Neural progenitor cell (in vitro differentiated cells): ENCODE measurements around the gene KCNMB2. TPM values are rescaled to one million over a fixed set of nuclear protein-coding genes. Genes with fewer than 3 reads are reported as not detected.

Experiments used
- DNase-seq: peaks from one replicate; pipeline ENCODE4 v3.0.0-alpha.2; 2016; ENCODE audit warnings: low spot score
- H2AFZ ChIP-seq: fragments of 200-600 bp; sonication (generic); replicated peaks from 2 replicates; pipeline ENCODE4 v1.6.1; 2016; ENCODE audit warnings: antibody characterized with exemption
- H3F3A ChIP-seq: fragments of 200-600 bp; sonication (generic); 2 replicates; pipeline ENCODE4 v1.6.1; 2016; ENCODE audit warnings: antibody characterized with exemption, low read depth
- H3K27ac ChIP-seq: fragments of 200-600 bp; sonication (generic); 2 replicates; pipeline ENCODE4 v1.5.1; 2016; ENCODE audit warnings: mild to moderate bottlenecking
- H3K27me3 ChIP-seq: fragments of 200-600 bp; sonication (generic); 2 replicates; pipeline ENCODE4 v1.6.1; 2016; ENCODE audit warnings: mild to moderate bottlenecking, moderate library complexity
- H3K36me3 ChIP-seq: fragments of 200-600 bp; sonication (generic); 2 replicates; pipeline ENCODE4 v1.5.1; 2016
- H3K4me1 ChIP-seq: fragments of 200-600 bp; sonication (generic); 2 replicates; pipeline ENCODE4 v1.6.1; 2016; ENCODE audit warnings: mixed run types
- H3K4me2 ChIP-seq: fragments of 200-600 bp; sonication (generic); 2 replicates; pipeline ENCODE4 v1.6.1; 2016
- H3K4me3 ChIP-seq: fragments of 200-600 bp; sonication (generic); 2 replicates; pipeline ENCODE4 v1.5.1; 2016
- H3K79me2 ChIP-seq: fragments of 200-600 bp; sonication (generic); 2 replicates; pipeline ENCODE4 v1.6.1; 2016; ENCODE audit warnings: low read depth
- H3K9ac ChIP-seq: fragments of 200-600 bp; sonication (generic); 2 replicates; pipeline ENCODE4 v1.6.1; 2016
- H3K9me3 ChIP-seq: fragments of 200-600 bp; sonication (generic); 2 replicates; pipeline ENCODE4 v1.5.1; 2016; ENCODE audit warnings: low read depth
- H4K20me1 ChIP-seq: fragments of 200-600 bp; sonication (generic); 2 replicates; pipeline ENCODE4 v1.6.1; 2016; ENCODE audit warnings: low read depth
- H3K27ac Mint-ChIP-seq: 3 replicates; pipeline ENCODE4 v1.8.0; 2021; ENCODE audit warnings: mixed read lengths
- H3K27me3 Mint-ChIP-seq: 2 replicates; pipeline ENCODE4 v1.8.0; 2022; ENCODE audit warnings: low read depth, mild to moderate bottlenecking, inconsistent platforms, moderate library complexity, mixed read lengths; ENCODE audit not compliant: insufficient read depth
- H3K36me3 Mint-ChIP-seq: 3 replicates; pipeline ENCODE4 v1.8.0; 2021; ENCODE audit warnings: mixed read lengths
- H3K4me1 Mint-ChIP-seq: 3 replicates; pipeline ENCODE4 v1.8.0; 2021; ENCODE audit warnings: mixed read lengths
- H3K4me3 Mint-ChIP-seq: 3 replicates; pipeline ENCODE4 v1.8.0; 2021; ENCODE audit warnings: mild to moderate bottlenecking, moderate library complexity, mixed read lengths
- H3K9me3 Mint-ChIP-seq: 3 replicates; pipeline ENCODE4 v1.8.0; 2020; ENCODE audit warnings: mixed read lengths
- EZH2 ChIP-seq: fragments of 200-600 bp; sonication (generic); IDR thresholded peaks from 2 replicates; pipeline ENCODE4 v1.6.1; 2017; ENCODE audit warnings: antibody characterized with exemption, mild to moderate bottlenecking, moderate library complexity
- EZH2phosphoT487 ChIP-seq: fragments of 200-600 bp; sonication (generic); IDR thresholded peaks from 2 replicates; pipeline ENCODE4 v1.6.1; 2017; ENCODE audit warnings: antibody characterized with exemption
- total RNA-seq: library from RNA; depleted of rRNA; stranded (reverse); fragments of >200 nt; gene quantifications from 2 replicates; pipeline ENCODE4 v1.2.3, GENCODE V29; 2015; ENCODE audit warnings: low replicate concordance
- TF ChIP-seq, protein P1 (sequence below): fragments of 200-600 bp; sonication (generic); IDR thresholded peaks from 2 replicates; pipeline ENCODE4 v1.5.1; 2017; ENCODE audit warnings: antibody characterized with exemption, mild to moderate bottlenecking

KCNMB2 gene
- total RNA-seq, 1 donor from 2014 or later: not detected

DNA sequence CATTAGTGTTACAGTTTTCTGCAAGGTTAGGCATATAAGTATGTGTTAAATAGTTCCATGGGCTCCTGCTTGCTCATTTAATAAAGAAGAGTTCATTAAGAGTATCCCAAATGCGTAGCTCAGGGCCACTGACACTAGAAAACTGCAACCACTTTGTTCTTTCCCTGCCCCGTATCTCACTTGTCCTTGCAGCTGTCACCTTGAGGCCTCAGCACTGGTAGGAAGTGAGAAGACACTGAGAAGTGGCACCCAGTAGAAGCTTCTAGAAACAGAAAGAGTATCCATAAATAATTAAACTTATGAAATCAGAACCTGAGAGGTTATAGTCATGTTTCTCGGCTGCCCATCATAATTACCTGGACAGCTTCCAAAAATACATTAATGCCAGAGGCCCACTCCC, 266.0 kb downstream of the KCNMB2 start:
- H3K9me3 Mint-ChIP-seq: no peaks in the 10 kb centered on the region
- no peaks in the 10 kb centered on the region for H3K79me2 ChIP-seq
- H3K4me2 ChIP-seq: no peak overlapping the region
- no peak overlapping the region for H3K27ac ChIP-seq
- TF ChIP-seq EZH2phosphoT487 (no peak), EZH2 (no peak)
- TF ChIP-seq, protein P1, sequence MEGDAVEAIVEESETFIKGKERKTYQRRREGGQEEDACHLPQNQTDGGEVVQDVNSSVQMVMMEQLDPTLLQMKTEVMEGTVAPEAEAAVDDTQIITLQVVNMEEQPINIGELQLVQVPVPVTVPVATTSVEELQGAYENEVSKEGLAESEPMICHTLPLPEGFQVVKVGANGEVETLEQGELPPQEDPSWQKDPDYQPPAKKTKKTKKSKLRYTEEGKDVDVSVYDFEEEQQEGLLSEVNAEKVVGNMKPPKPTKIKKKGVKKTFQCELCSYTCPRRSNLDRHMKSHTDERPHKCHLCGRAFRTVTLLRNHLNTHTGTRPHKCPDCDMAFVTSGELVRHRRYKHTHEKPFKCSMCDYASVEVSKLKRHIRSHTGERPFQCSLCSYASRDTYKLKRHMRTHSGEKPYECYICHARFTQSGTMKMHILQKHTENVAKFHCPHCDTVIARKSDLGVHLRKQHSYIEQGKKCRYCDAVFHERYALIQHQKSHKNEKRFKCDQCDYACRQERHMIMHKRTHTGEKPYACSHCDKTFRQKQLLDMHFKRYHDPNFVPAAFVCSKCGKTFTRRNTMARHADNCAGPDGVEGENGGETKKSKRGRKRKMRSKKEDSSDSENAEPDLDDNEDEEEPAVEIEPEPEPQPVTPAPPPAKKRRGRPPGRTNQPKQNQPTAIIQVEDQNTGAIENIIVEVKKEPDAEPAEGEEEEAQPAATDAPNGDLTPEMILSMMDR: no peak
- H3F3A ChIP-seq: no peaks in the 10 kb centered on the region
- H3K27ac Mint-ChIP-seq: no peak overlapping the region
- no peaks in the 10 kb centered on the region for H4K20me1 ChIP-seq
- no peaks in the 10 kb centered on the region for H3K4me1 ChIP-seq
- H3K4me3 ChIP-seq: no peak overlapping the region
- no peak overlapping the region for H3K9ac ChIP-seq
- no peak overlapping the region for H2AFZ ChIP-seq
- no peaks in the 10 kb centered on the region for H3K36me3 Mint-ChIP-seq
- H3K27me3 ChIP-seq: no peaks in the 10 kb centered on the region
- no peaks in the 10 kb centered on the region for H3K36me3 ChIP-seq
- no peak for DNase-seq
- H3K4me3 Mint-ChIP-seq: no peak overlapping the region
- no peaks in the 10 kb centered on the region for H3K27me3 Mint-ChIP-seq
- H3K4me1 Mint-ChIP-seq: no peaks in the 10 kb centered on the region
- no peaks in the 10 kb centered on the region for H3K9me3 ChIP-seq

DNA sequence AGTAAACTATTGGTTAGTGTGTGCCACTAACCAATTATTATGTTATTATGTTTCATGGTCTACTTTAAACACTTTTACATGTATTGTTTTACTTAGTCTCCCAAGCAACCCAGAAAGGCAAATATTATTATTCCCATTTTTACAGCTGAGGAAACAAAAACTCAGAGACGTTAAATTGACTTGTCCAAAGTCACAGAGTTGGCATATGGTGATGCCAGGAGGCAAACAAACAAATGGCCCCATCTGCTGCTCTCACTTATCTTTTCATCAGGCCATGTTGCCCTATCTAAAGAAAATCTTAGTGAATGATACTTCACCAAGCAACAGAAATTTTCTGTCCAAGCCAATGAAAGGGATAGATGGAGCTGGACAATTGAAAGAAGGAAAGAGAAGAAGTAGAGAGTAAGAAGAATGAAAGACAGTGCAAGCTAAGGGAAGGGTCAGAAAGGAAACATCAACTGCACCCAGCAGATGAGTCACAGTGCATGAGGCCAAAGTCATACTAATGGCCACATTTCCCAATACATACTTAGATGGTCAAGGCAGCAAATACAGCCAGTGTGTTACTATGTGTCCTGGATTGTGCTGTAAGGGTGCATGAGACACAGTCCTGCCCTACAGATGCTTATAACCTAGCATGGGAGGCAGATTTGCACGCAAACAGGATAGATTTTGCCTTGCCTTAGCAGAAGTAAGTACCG, 266.9 kb downstream of the KCNMB2 start:
- Histone ChIP-seq H3K9me3 (no peaks in the 10 kb centered on the region), H3K4me1 (no peaks in the 10 kb centered on the region), H3K4me2 (no peak overlapping the region), H3K4me3 (no peak overlapping the region), H3K27ac (no peak overlapping the region), H3F3A (no peaks in the 10 kb centered on the region), H3K27me3 (no peaks in the 10 kb centered on the region), H3K79me2 (no peaks in the 10 kb centered on the region), H3K9ac (no peak overlapping the region), H2AFZ (no peak overlapping the region), H4K20me1 (no peaks in the 10 kb centered on the region), H3K36me3 (no peaks in the 10 kb centered on the region)
- H3K4me3 Mint-ChIP-seq: no peak overlapping the region
- H3K4me1 Mint-ChIP-seq: no peaks in the 10 kb centered on the region
- no peaks in the 10 kb centered on the region for H3K36me3 Mint-ChIP-seq
- TF ChIP-seq, protein P1: no peak
- no peak for TF ChIP-seq EZH2phosphoT487
- TF ChIP-seq EZH2: no peak
- no peak for DNase-seq
- no peaks in the 10 kb centered on the region for H3K9me3 Mint-ChIP-seq
- no peak overlapping the region for H3K27ac Mint-ChIP-seq
- H3K27me3 Mint-ChIP-seq: no peaks in the 10 kb centered on the region

DNA sequence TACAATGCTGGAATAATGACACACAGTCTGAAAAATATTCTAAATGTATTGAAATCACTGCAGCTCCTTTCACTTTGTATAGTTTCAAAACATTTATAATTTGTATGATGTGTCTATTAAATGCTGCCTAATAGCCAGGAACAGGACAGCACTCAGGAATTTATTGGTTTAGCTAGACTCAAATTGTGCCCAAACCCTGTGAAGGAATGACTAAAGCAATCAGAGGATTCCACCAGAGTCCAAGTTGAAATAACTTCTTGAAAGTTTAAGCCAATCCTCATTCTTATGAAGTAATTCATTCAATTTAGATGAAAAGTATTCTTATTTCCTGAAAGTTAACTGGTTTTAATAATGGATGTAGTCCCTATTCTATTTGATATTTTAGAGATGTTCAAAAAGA, 268.4 kb downstream of the KCNMB2 start:
- Mint-ChIP-seq H3K4me1 (no peaks in the 10 kb centered on the region), H3K27me3 (no peaks in the 10 kb centered on the region), H3K36me3 (no peaks in the 10 kb centered on the region), H3K27ac (no peak overlapping the region), H3K4me3 (no peak overlapping the region), H3K9me3 (no peaks in the 10 kb centered on the region)
- Histone ChIP-seq H3K36me3 (no peaks in the 10 kb centered on the region), H4K20me1 (no peaks in the 10 kb centered on the region), H3K4me3 (no peak overlapping the region), H3K27me3 (no peaks in the 10 kb centered on the region), H3K79me2 (no peaks in the 10 kb centered on the region), H2AFZ (no peak overlapping the region), H3K4me1 (no peaks in the 10 kb centered on the region), H3K9ac (no peak overlapping the region), H3K4me2 (no peak overlapping the region), H3F3A (no peaks in the 10 kb centered on the region), H3K27ac (no peak overlapping the region), H3K9me3 (no peaks in the 10 kb centered on the region)
- DNase-seq: no peak
- no peak for TF ChIP-seq EZH2
- TF ChIP-seq, protein P1: no peak
- no peak for TF ChIP-seq EZH2phosphoT487
